Stomach (tissue), 4 donors: ENCODE data around the gene SDR42E2.

ENCODE experiments used
- EP300 ChIP-seq: sonication (generic); formaldehyde crosslinking; IDR thresholded peaks from one replicate; pipeline ENCODE4 v1.6.1; 2017; ENCODE audit warnings: antibody characterized with exemption
- POLR2A ChIP-seq, 4 donors: fragments of 450-650 bp; IDR thresholded peaks; one replicate each; pipeline ENCODE4 v1.6.1; 2016; ENCODE audit warnings: antibody characterized with exemption in 4 of 4, control low read depth in 2 of 4, mild to moderate bottlenecking in 1 of 4, moderate library complexity in 1 of 4
- POLR2AphosphoS5 ChIP-seq, 3 donors: sonication (generic); formaldehyde crosslinking; IDR thresholded peaks; one replicate each; pipeline ENCODE4 v1.6.1; 2016; ENCODE audit warnings: antibody characterized with exemption in 3 of 3
- TF ChIP-seq, protein P1 (sequence below), 7 experiments: fragments of 450-650 bp in 4 of 7; fragments of 200-600 bp in 3 of 7; sonication (generic) in 3 of 7; IDR thresholded peaks; one replicate each; pipeline ENCODE4 v1.5.1; 2016 to 2019; ENCODE audit warnings: antibody characterized with exemption in 7 of 7, control low read depth in 2 of 7, mild to moderate bottlenecking in 1 of 7

DNA sequence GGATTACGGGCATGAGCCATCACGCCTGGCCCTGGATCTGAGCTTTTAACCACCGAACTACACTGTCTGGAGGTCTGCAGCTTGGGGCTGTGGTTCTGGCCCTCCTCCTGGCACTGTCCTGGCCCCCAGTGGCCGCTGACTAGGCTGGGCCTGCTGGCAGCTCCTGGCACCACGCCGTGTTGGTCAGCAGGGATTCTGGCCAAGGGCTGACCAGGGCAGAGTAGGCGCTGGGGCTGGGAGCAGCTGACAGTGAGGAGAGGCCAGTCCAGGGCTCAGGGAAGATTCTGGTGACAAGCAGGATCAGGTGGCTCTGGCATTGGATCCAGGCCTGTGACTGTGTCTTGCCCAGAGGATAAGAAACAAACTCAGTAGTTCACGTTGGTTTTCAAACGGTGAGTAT is 58.4 kb downstream of the SDR42E2 start:
- peak in 1 of 3 donors; percentile 24 for TF ChIP-seq POLR2AphosphoS5 (IDR thresholded peaks at IDR 0.05)
- TF ChIP-seq, protein P1, sequence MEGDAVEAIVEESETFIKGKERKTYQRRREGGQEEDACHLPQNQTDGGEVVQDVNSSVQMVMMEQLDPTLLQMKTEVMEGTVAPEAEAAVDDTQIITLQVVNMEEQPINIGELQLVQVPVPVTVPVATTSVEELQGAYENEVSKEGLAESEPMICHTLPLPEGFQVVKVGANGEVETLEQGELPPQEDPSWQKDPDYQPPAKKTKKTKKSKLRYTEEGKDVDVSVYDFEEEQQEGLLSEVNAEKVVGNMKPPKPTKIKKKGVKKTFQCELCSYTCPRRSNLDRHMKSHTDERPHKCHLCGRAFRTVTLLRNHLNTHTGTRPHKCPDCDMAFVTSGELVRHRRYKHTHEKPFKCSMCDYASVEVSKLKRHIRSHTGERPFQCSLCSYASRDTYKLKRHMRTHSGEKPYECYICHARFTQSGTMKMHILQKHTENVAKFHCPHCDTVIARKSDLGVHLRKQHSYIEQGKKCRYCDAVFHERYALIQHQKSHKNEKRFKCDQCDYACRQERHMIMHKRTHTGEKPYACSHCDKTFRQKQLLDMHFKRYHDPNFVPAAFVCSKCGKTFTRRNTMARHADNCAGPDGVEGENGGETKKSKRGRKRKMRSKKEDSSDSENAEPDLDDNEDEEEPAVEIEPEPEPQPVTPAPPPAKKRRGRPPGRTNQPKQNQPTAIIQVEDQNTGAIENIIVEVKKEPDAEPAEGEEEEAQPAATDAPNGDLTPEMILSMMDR (IDR thresholded peaks at IDR 0.05): no peak
- TF ChIP-seq EP300: no peak
- TF ChIP-seq POLR2A (IDR thresholded peaks at IDR 0.05): no peak
